Tibial nerve (tissue), 4 donors: ENCODE data around the gene STAB2. TPM values are rescaled to one million over a fixed set of nuclear protein-coding genes. Genes with fewer than 3 reads are reported as not detected.

Experiments
- DNase-seq, 2 donors: peaks; one replicate each; pipeline ENCODE4 v3.0.0-alpha.2; 2019; ENCODE audit warnings: low spot score in 2 of 2
- H3K27ac ChIP-seq, 4 donors: fragments of 200-600 bp; sonication (generic) in 3 of 4; one replicate each; pipeline ENCODE4 v1.5.1; 2017 to 2019; ENCODE audit warnings: mild to moderate bottlenecking in 1 of 4
- H3K27me3 ChIP-seq, 2 donors: fragments of 200-600 bp; sonication (generic) in 1 of 2; one replicate each; pipeline versions ENCODE4 v1.5.1 to v1.6.0; 2017 to 2019
- H3K36me3 ChIP-seq, 3 donors: fragments of 200-600 bp; sonication (generic); one replicate each; pipeline ENCODE4 v1.5.1; 2018 to 2019
- H3K4me1 ChIP-seq, 4 donors: fragments of 200-600 bp; sonication (generic) in 3 of 4; one replicate each; pipeline ENCODE4 v1.5.1; 2017 to 2019
- H3K4me3 ChIP-seq, 4 donors: fragments of 200-600 bp; sonication (generic) in 3 of 4; one replicate each; pipeline ENCODE4 v1.5.1; 2017 to 2019; ENCODE audit warnings: mild to moderate bottlenecking in 1 of 4, moderate library complexity in 1 of 4
- H3K9me3 ChIP-seq, 4 donors: fragments of 200-600 bp; sonication (generic) in 3 of 4; one replicate each; pipeline ENCODE4 v1.5.1; 2017 to 2019
- CTCF ChIP-seq, 5 experiments: fragments of 200-600 bp in 3 of 5; fragments of 450-650 bp in 2 of 5; sonication (generic) in 3 of 5; IDR thresholded peaks; one replicate each; pipeline ENCODE4 v1.5.1; 2016 to 2019; ENCODE audit warnings: antibody characterized with exemption in 5 of 5, mild to moderate bottlenecking in 3 of 5, moderate library complexity in 2 of 5
- EP300 ChIP-seq, 2 donors: sonication (generic); formaldehyde crosslinking; IDR thresholded peaks; one replicate each; pipeline ENCODE4 v1.6.1; 2017; ENCODE audit warnings: antibody characterized with exemption in 2 of 2, mild to moderate bottlenecking in 1 of 2
- POLR2A ChIP-seq, 2 donors: fragments of 450-650 bp; IDR thresholded peaks; one replicate each; pipeline ENCODE4 v1.6.1; 2017; ENCODE audit warnings: antibody characterized with exemption in 2 of 2, mild to moderate bottlenecking in 2 of 2, moderate library complexity in 2 of 2
- WGBS, 2 donors: methylation state at CpG; one replicate each; pipeline ENCODE4 v1.1.5; 2018; 5-methylcytosine and 5-hydroxymethylcytosine counted together
- total RNA-seq, 4 donors: library from RNA; depleted of rRNA; stranded (reverse); fragments of >200 nt; gene quantifications; one replicate each; pipeline ENCODE4 v1.1.0, GENCODE V29; 2016

The STAB2 gene
- total RNA-seq, 4 donors from 2014 or later, result 0.20 TPM; not detected in 3

GRCh38 chr12:103783744-103784664, 196.9 kb downstream of the STAB2 start:
- no peak overlapping the region for H3K27ac ChIP-seq
- WGBS, 2 donors, result 85 to 89% methylated on average over 5 of the region's 5 CpGs
- H3K36me3 ChIP-seq, result peaks cover 0 to 55% (median 0%) of the 10 kb centered on the region in 3 donors
- H3K4me1 ChIP-seq, result peaks cover 0 to 17% (median 5%) of the 10 kb centered on the region in 4 donors
- H3K9me3 ChIP-seq, result no peaks in the 10 kb centered on the region
- no peak overlapping the region for H3K4me3 ChIP-seq
- TF ChIP-seq EP300 (IDR thresholded peaks at IDR 0.05), result no peak
- no peak for TF ChIP-seq CTCF (IDR thresholded peaks at IDR 0.05)
- no peak for TF ChIP-seq POLR2A (IDR thresholded peaks at IDR 0.05)
- no peak for DNase-seq
- no peaks in the 10 kb centered on the region for H3K27me3 ChIP-seq

GRCh38 chr12:103785243-103786031, 198.4 kb downstream of the STAB2 start:
- no peaks in the 10 kb centered on the region for H3K27me3 ChIP-seq
- H3K9me3 ChIP-seq, result no peaks in the 10 kb centered on the region
- H3K4me1 ChIP-seq, result peaks cover 0 to 4% (median under 1%) of the 10 kb centered on the region in 4 donors
- H3K4me3 ChIP-seq, result no peak overlapping the region
- H3K36me3 ChIP-seq, result peaks cover 0 to 60% (median 0%) of the 10 kb centered on the region in 3 donors
- TF ChIP-seq CTCF (IDR thresholded peaks at IDR 0.05), result no peak
- no peak for TF ChIP-seq EP300 (IDR thresholded peaks at IDR 0.05)
- TF ChIP-seq POLR2A (IDR thresholded peaks at IDR 0.05), result no peak
- no peak for DNase-seq
- 42 to 48% methylated on average over 4 of the region's 4 CpGs for WGBS, 2 donors
- H3K27ac ChIP-seq, result no peak overlapping the region

GRCh38 chr12:103786201-103786600, 199.1 kb downstream of the STAB2 start:
- no peak for DNase-seq
- Histone ChIP-seq H3K27me3 (no peaks in the 10 kb centered on the region), H3K4me3 (no peak overlapping the region), H3K36me3 (peaks cover 0 to 63% (median 0%) of the 10 kb centered on the region in 3 donors), H3K4me1 (no peaks in the 10 kb centered on the region), H3K27ac (no peak overlapping the region), H3K9me3 (no peaks in the 10 kb centered on the region)
- TF ChIP-seq POLR2A (IDR thresholded peaks at IDR 0.05) (no peak), EP300 (IDR thresholded peaks at IDR 0.05) (no peak), CTCF (IDR thresholded peaks at IDR 0.05) (no peak)

GRCh38 chr12:103791350-103791920, 204.4 kb downstream of the STAB2 start:
- Histone ChIP-seq H3K27ac (no peak overlapping the region), H3K36me3 (peaks cover 0 to 63% (median 0%) of the 10 kb centered on the region in 3 donors), H3K4me3 (no peak overlapping the region), H3K27me3 (no peaks in the 10 kb centered on the region), H3K4me1 (no peaks in the 10 kb centered on the region), H3K9me3 (no peaks in the 10 kb centered on the region)
- DNase-seq, result no peak
- TF ChIP-seq EP300 (IDR thresholded peaks at IDR 0.05) (no peak), CTCF (IDR thresholded peaks at IDR 0.05) (no peak), POLR2A (IDR thresholded peaks at IDR 0.05) (no peak)
- WGBS, 2 donors, result 81 to 83% methylated on average over 10 of the region's 10 CpGs
